ENCODE measurements around the gene MAPK9. TPM values are rescaled to one million over a fixed set of nuclear protein-coding genes. Genes with fewer than 3 reads are reported as not detected.

The MAPK9 gene
- total RNA-seq, 2 experiments from 2014 or later: 41.7 to 43.2 TPM

GRCh38 chr5:180193749-180194375 is 98.0 kb downstream of the MAPK9 start:
- DNase-seq: no peak
- no peaks in the 10 kb centered on the region for H3K36me3 Mint-ChIP-seq
- H3K9me3 Mint-ChIP-seq: no peaks in the 10 kb centered on the region
- intact Hi-C loops (cut with micrococcal nuclease): no loop called here
- no peak overlapping the region for H3K27ac Mint-ChIP-seq
- no peaks in the 10 kb centered on the region for H3K4me1 Mint-ChIP-seq (ENCODE audit: low read depth)
- POLR2A ChIA-PET: no interaction called here
- CTCF ChIA-PET: interaction anchor here (0.6 kb wide), 1 partner anchor 199 kb away, joined by 4 read pairs; no protein-coding TSS in a partner anchor
- peaks cover 1% of the 10 kb centered on the region for H3K27me3 Mint-ChIP-seq
- no peak overlapping the region for H3K4me3 Mint-ChIP-seq

GRCh38 chr5:180191716-180192115 is 100.2 kb downstream of the MAPK9 start:
- ChIA-PET CTCF (no interaction called here), POLR2A (no interaction called here)
- no peak for DNase-seq
- intact Hi-C loops (cut with micrococcal nuclease): no loop called here
- no peaks in the 10 kb centered on the region for H3K4me1 Mint-ChIP-seq (ENCODE audit: low read depth)
- H3K27me3 Mint-ChIP-seq: peaks cover 1% of the 10 kb centered on the region
- H3K9me3 Mint-ChIP-seq: peaks cover 2% of the 10 kb centered on the region
- no peaks in the 10 kb centered on the region for H3K36me3 Mint-ChIP-seq
- no peak overlapping the region for H3K4me3 Mint-ChIP-seq
- no peak overlapping the region for H3K27ac Mint-ChIP-seq

GRCh38 chr5:180187767-180188166 is 104.1 kb downstream of the MAPK9 start:
- H3K27ac Mint-ChIP-seq: no peak overlapping the region
- POLR2A ChIA-PET: no interaction called here
- CTCF ChIA-PET: no interaction called here
- H3K27me3 Mint-ChIP-seq: peaks cover 3% of the 10 kb centered on the region
- no peaks in the 10 kb centered on the region for H3K4me1 Mint-ChIP-seq (ENCODE audit: low read depth)
- H3K4me3 Mint-ChIP-seq: no peak overlapping the region
- peaks cover 3% of the 10 kb centered on the region for H3K9me3 Mint-ChIP-seq
- intact Hi-C loops (cut with micrococcal nuclease): no loop called here
- DNase-seq: no peak
- H3K36me3 Mint-ChIP-seq: no peaks in the 10 kb centered on the region

Other genes with a start within 250 kb of the MAPK9 start
- gene RNF130, start 220.3 kb downstream of the MAPK9 start, total RNA-seq: 10 to 100 TPM in 1 of 2 experiments, 1 to 10 TPM in 1; 9.9 to 10.1 TPM
- gene RASGEF1C, start 82.9 kb downstream of the MAPK9 start, total RNA-seq: not detected
- gene GFPT2, start 61.3 kb upstream of the MAPK9 start, total RNA-seq: under 1 TPM; 0.12 to 0.15 TPM
- gene CNOT6, start 202.3 kb upstream of the MAPK9 start, total RNA-seq: 10 to 100 TPM; 32.0 to 35.2 TPM

Measured in activated CD4-positive, alpha-beta memory T cell treated with anti-CD3 and anti-CD28 coated beads for 36 hours (primary cell).